ENCODE data around the gene HLCS.
"Not testable (repeated sequence)": the region's sequence is repeated elsewhere in the genome, so short reads cannot be mapped to it uniquely, and the experiment has no call there.

Gene HLCS

GRCh38 chr21:36955783-36956182 is 10.7 kb downstream of the HLCS start:
- no peak for DNase-seq

GRCh38 chr21:36952331-36952730 is 14.1 kb downstream of the HLCS start:
- DNase-seq: not testable (repeated sequence)

- DNase-seq: no peak
These were observed 17.0 kb downstream of the HLCS start for GRCh38 chr21:36949171-36950141.

DNA sequence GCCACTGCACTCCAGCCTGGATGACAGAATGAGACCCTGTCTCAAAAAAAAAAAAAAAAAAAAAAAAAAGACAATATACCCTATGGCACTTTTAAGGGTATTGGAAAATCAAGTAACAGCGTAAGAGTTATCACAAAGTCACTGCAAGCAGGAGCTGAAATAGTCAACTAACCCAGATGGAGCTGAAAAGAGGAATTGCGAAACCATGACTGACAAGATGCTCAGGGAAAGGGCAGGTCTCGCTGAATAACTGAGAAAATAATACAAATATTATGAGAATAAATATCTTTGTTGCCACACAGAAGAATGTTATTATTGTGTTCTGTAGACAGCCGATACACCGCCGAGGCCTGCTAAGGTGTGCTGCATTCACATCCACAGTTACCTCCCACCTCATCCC is 17.8 kb downstream of the HLCS start:
- DNase-seq: no peak

DNA sequence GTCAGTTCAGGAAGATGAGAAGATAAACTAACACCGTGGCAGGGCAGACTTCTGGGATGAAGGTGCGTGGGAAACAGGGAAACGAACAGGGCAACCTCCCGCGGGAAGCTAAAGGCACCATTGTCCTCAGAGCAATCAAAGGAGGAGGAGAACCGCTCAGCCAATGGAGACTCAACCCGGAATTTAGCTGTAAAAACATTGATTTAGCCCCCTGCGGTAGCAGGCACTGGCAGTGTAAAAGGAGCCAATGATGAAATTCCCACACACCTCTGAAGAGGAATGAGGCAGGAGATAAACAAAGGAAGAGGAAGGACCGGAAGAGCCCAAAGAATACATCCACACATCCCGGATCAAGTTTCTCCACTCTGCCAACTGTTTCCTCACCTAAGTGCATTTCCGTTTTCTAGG is 19.5 kb downstream of the HLCS start:
- DNase-seq: no peak

- no peak for DNase-seq
These were observed 20.9 kb downstream of the HLCS start for GRCh38 chr21:36945496-36946138.

- DNase-seq: no peak
These were observed 29.9 kb downstream of the HLCS start for GRCh38 chr21:36936361-36937135.

GRCh38 chr21:36934864-36935420 is 31.5 kb downstream of the HLCS start:
- DNase-seq: no peak

- no peak for DNase-seq
These were observed 34.2 kb downstream of the HLCS start for GRCh38 chr21:36932161-36932816.

- DNase-seq: no peak
These were observed 36.8 kb downstream of the HLCS start for GRCh38 chr21:36929622-36930021.

DNA sequence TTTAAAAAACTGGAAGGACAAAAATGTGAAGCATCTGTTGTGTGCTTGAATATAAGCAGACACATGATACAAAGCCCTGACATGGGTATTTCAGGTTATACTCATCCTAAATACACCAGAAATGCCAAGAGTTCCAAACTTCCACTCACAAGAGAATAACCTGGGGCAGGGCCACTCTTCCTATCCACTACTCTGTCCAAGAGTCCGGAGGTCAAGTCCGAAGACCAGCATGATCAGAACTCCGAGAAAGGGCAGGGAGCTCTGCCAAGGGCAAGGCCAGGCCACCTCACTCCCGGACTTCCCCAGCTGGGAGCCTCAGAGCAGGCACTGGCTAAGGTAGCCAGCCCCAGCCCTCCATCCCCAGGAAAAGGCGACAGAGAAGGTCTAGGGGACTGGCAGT is 37.5 kb downstream of the HLCS start:
- DNase-seq: no peak

GRCh38 chr21:36927719-36928117 is 38.8 kb downstream of the HLCS start:
- peak; percentile 56 for DNase-seq

DNA sequence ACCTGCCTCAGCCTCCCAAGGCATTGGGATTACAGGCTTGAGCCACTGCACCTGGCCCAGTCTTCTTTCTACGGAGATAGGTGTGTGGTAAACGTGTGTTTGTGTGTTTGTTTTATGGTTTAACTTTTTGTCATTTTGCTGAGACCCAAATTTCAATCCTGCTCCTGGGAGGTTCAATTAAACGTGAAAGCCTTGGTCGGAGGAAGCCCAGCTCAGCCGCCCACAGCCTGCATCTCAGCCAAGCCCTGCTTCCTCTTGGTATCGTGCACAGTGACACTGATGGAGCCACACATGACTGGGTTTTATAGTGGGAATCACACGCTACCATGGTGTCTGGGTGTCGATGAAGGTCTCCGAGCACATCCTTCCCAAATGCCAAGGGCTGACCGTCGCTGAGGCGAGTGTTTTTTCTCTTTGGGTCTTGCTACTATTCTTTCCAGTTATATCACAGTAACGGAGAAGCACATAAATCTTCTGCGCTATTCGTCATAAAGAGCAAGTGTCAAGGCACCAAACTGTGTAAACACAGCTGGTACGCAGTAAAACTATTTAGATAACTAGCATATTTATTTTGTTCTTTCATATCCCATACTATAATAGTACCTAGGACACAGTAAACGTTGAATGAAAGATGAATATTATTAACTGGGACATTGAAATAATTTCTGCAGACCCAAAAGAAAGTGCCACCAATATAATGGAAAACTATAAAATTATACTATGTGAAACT is 39.3 kb downstream of the HLCS start:
- DNase-seq: no peak

DNA sequence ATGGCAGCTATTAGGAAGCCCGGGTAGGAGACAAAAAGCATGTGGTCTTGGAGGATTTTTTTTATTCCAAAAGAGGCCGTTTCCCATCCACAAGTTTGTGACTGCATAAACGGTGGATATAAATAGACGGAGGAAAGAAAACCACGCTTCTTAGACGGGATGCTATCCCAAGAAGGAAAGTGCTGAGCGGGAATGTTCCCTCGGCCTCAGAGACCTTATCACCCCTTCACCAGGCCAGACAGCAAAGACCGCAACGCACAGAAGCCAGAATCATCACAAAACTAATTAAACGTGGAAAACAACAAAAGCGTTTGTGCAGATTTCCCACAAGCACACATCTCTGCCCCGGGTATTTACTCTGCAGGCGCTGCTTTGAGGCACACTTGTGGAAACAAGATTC is 43.2 kb downstream of the HLCS start:
- no peak for DNase-seq

GRCh38 chr21:36922861-36923260 is 43.6 kb downstream of the HLCS start:
- DNase-seq: no peak

DNA sequence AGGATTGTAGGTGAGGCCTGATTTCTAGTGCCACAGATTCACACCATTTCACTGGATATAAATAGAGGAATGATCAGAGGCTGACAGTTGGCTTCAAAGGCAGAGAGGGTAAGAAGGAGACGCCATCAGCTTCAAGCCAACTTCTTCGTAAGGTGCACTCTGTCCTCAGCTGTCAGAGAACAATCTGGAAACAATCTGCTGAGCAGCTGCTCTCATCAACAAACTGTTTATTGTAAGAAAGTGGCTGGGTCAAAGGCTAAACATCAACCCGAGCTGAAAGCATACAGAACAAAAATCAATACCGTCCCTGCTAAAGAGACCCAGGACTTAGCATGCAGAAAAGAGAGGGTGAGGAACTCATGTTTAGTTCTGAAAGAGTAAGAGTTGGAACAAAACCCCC is 48.2 kb downstream of the HLCS start:
- DNase-seq: no peak

DNA sequence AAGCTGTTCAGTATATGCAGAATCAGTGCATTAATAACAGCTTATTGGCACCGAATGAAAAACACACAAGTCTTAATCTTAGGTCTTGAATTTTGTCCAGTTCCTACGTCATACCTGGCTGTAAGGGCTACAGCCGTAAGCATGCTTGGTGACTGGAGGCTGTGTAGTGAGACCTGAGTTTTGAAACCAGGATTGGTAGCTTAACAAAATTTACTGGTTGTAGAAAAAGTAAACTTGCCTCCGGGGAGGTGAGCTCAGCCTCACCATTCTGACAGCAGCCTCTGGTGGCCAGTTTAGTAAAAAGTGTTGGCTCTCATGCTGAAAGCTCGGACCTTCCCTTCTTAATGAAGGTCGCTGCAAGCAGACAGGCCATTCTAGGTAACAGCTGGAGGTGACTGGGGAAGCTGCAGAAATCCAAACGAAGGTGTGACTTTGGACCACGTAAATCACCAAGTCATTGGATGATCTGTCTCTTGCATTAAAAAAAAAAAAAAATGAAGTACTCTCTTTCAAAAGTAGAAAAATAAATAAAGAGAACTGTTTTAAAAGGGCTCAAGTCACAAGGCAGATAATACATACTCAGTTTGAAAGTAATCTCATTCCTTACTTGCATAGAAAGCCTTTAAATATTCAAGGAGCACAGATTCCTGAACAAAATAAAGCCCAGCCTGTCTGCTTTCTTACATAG is 48.9 kb downstream of the HLCS start:
- DNase-seq: no peak

DNA sequence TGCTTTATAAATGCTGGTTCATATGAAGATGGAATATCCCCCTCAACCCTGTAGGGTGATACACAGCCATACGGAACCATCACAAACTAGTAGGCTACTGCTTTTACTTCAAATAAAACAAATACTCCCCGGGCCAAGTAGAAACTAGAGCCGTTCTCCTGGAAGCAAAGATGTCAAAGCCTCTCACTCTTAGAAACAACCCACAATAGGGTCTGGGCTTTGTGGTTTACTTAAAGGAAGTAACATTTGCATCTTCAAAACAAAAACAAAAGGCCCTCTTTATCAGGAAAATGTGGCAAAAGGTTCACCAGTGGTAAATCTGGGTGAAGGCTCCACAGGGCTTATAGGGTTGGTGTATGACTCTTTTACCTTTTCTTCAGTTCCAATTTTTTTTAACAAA is 49.8 kb downstream of the HLCS start:
- no peak for DNase-seq

- DNase-seq: no peak
These were observed 50.7 kb downstream of the HLCS start for GRCh38 chr21:36915696-36916245.

DNA sequence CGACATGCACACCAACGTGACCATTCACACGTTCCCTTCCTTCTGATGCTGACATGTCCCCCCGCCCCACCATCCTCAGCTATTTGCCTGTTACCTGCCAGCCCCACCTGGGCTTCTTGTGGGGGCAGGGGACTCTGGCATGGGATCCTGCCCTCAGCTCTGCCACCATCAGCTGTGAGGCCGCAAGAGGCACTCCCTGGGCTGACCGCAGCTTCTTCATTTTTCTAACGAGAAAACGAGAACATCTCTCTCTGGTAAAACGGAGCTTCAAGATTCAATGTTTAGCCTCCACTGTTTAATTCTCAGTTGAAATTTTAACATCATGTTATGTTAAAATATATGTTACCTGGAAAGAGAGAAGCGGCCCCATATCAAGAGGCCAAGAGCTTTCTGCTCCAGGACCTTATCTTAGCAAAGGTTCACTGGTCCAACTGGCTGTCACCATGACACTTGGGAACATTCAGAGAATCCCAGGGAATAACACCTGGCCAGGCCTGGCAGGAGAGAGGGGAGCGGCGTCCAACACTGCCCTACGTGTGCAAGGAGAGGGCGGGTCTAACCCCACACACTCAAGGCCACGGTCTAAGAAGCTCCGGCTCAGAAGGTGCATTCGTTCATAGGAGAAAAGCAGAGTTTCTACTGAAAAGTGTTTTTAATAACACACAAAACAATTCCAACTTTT is 51.3 kb downstream of the HLCS start:
- DNase-seq: no peak
